ENCODE results near the gene PLA2G4E. TPM values are rescaled to one million over a fixed set of nuclear protein-coding genes. Genes with fewer than 3 reads are reported as not detected.

Gene PLA2G4E
- total RNA-seq, 4 donors from 2014 or later = not detected

GRCh38 chr15:41978534-41978933 is 42.3 kb downstream of the PLA2G4E start:
- TF ChIP-seq EP300 (IDR thresholded peaks at IDR 0.05) (no peak), CTCF (IDR thresholded peaks at IDR 0.05) (no peak), POLR2A (IDR thresholded peaks at IDR 0.05) (no peak)
- Histone ChIP-seq H3K4me3 (no peak overlapping the region), H3K4me1 (peaks cover 0 to 18% (median 0%) of the 10 kb centered on the region in 4 donors), H3K36me3 (no peaks in the 10 kb centered on the region), H3K27me3 (no peaks in the 10 kb centered on the region), H3K27ac (no peak overlapping the region), H3K9me3 (no peaks in the 10 kb centered on the region)
- 83 to 92% methylated on average over 4 of the region's 4 CpGs for WGBS, 2 donors
- DNase-seq (ENCODE audit: low spot score in 2 of 2) = no peak

DNA sequence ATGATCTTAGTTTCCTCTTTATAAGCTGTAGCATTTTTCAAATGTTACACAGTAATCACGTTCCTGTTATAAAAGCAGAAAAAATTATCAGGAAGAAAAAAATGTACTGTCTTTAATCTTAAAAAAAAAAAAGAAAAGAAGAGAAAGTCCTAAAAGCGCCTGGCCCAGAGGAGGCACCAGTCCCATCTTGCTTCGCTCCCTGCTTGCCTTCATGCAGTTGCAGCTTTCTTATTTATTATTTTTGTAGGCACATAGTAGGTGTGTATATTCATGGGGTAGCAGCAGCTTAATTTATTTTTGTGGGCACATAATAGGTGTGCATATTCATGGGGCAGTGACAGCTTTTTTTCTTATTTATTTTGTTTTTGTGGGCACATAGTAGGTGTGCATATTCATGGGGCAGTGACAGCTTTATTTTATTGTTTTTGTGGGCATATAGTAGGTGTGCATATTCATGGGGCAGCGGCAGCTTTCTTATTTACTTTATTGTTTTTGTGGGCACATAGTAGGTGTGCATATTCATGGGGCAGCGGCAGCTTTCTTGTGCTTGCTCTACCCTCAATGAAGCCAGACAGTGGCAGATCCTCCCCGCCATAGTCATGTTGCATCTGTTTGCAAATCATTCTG is 43.0 kb downstream of the PLA2G4E start:
- H3K4me3 ChIP-seq = no peak overlapping the region

DNA sequence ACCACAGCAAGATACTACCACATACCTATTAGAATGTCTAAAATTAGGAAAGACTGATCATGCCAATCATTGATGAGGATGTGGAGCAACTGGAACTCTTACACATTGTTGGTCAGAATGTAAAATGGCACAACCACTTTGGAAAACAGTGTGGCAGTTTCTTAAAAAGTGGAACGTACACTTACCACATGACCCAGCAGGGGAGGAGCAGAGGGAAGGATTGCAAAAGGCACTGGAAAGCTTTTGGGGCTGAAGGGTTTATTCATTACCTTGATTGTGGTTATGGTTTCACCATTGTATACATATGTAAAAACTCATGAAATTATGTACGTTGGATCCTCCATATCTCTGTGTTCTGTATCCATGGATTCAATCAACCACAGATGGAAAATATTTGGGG is 45.2 kb downstream of the PLA2G4E start:
- Histone ChIP-seq H3K36me3 (no peaks in the 10 kb centered on the region), H3K4me3 (no peak overlapping the region), H3K27ac (no peak overlapping the region), H3K9me3 (no peaks in the 10 kb centered on the region), H3K4me1 (peaks cover 0 to 25% (median 0%) of the 10 kb centered on the region in 4 donors), H3K27me3 (no peaks in the 10 kb centered on the region)
- WGBS, 2 donors = 61 to 66% methylated on average over 2 of the region's 2 CpGs
- no peak for TF ChIP-seq POLR2A (IDR thresholded peaks at IDR 0.05)
- no peak for TF ChIP-seq EP300 (IDR thresholded peaks at IDR 0.05)
- TF ChIP-seq CTCF (IDR thresholded peaks at IDR 0.05) = no peak
- no peak for DNase-seq (ENCODE audit: low spot score in 2 of 2)

More for the DNA sequence above, 43.0 kb downstream of the PLA2G4E start:
- Histone ChIP-seq H3K36me3 (no peaks in the 10 kb centered on the region), H3K27ac (no peak overlapping the region), H3K27me3 (no peaks in the 10 kb centered on the region), H3K4me1 (peaks cover 0 to 22% (median 0%) of the 10 kb centered on the region in 4 donors), H3K9me3 (no peaks in the 10 kb centered on the region)
- WGBS, 2 donors = 86 to 87% methylated on average over 6 of the region's 6 CpGs
- no peak for DNase-seq (ENCODE audit: low spot score in 2 of 2)
- TF ChIP-seq CTCF (IDR thresholded peaks at IDR 0.05) (no peak), POLR2A (IDR thresholded peaks at IDR 0.05) (no peak), EP300 (IDR thresholded peaks at IDR 0.05) (no peak)

GRCh38 chr15:41974041-41974440 is 46.8 kb downstream of the PLA2G4E start:
- WGBS, 2 donors = 89 to 93% methylated on average over 1 of the region's 1 CpG
- H3K27me3 ChIP-seq = no peaks in the 10 kb centered on the region
- H3K36me3 ChIP-seq = no peaks in the 10 kb centered on the region
- peaks cover 0 to 31% (median 3%) of the 10 kb centered on the region in 4 donors for H3K4me1 ChIP-seq
- TF ChIP-seq POLR2A (IDR thresholded peaks at IDR 0.05) (no peak), CTCF (IDR thresholded peaks at IDR 0.05) (no peak), EP300 (IDR thresholded peaks at IDR 0.05) (no peak)
- H3K9me3 ChIP-seq = no peaks in the 10 kb centered on the region
- no peak for DNase-seq (ENCODE audit: low spot score in 2 of 2)
- no peak overlapping the region for H3K4me3 ChIP-seq
- no peak overlapping the region for H3K27ac ChIP-seq

- TF ChIP-seq POLR2A (IDR thresholded peaks at IDR 0.05) (peak; percentile 51 to 91), CTCF (IDR thresholded peaks at IDR 0.05) (peak in 3 of 5 experiments; percentile 21 to 57 (median 32)), EP300 (IDR thresholded peaks at IDR 0.05) (peak; percentile 67 to 86)
- peak within 1 kb of the TSS; percentile 70 to 97 (median 92) for H3K4me3 ChIP-seq
- H3K9me3 ChIP-seq = no peaks in the 10 kb centered on the region
- peak within 1 kb of the TSS; percentile 87 to 93 (median 90) for H3K27ac ChIP-seq
- DNase-seq (ENCODE audit: low spot score in 2 of 2) = peak; percentile 91 to 96
- H3K36me3 ChIP-seq = no peaks in the 10 kb centered on the region
- no peaks in the 10 kb centered on the region for H3K27me3 ChIP-seq
- 2 to 3% methylated on average over 44 to 52 of the region's 72 CpGs for WGBS, 2 donors
- H3K4me1 ChIP-seq = peaks cover 0 to 46% (median 15%) of the 10 kb centered on the region in 4 donors
Measured at GRCh38 chr15:41972253-41973242, 48.3 kb downstream of the PLA2G4E start, which contains the start of gene EHD4. TSS of gene EHD4 (minus strand) at chr15:41972557. CDS start at chr15:41972494, 63 bp downstream.
